SU-DHL-6 (cell line): ENCODE measurements around the gene C10orf71.

Experiments
- H2AFZ ChIP-seq: fragments of 200-600 bp; sonication (generic); 2 replicates; pipeline ENCODE4 v1.6.1; 2014; ENCODE audit warnings: low read depth, mild to moderate bottlenecking, moderate library complexity, mixed read lengths, antibody characterized with exemption, low read length; ENCODE audit not compliant: severe bottlenecking
- H3F3A ChIP-seq: fragments of 200-600 bp; shearing (Covaris generic); 2 replicates; pipeline ENCODE4 v1.6.0; 2016; ENCODE audit warnings: antibody characterized with exemption, mild to moderate bottlenecking; ENCODE audit not compliant: insufficient read depth
- H3K27ac ChIP-seq: fragments of 200-600 bp; sonication (generic); 2 replicates; pipeline ENCODE4 v1.5.1; 2016; ENCODE audit warnings: low read depth, mild to moderate bottlenecking, low read length, moderate library complexity, mixed read lengths
- H3K27me3 ChIP-seq: fragments of 200-600 bp; sonication (generic), shearing (Covaris generic); 2 replicates; pipeline ENCODE4 v1.6.0; 2014; ENCODE audit warnings: mild to moderate bottlenecking, low read length
- H3K36me3 ChIP-seq: fragments of 200-600 bp; sonication (generic); 2 replicates; pipeline ENCODE4 v1.6.1; 2014; ENCODE audit warnings: mild to moderate bottlenecking, low read length, mixed read lengths
- H3K4me2 ChIP-seq: fragments of 300-600, 200-600 bp; shearing (Covaris generic), sonication (generic); 2 replicates; pipeline ENCODE4 v1.6.0; 2014; ENCODE audit warnings: low read length, low read depth, mild to moderate bottlenecking; ENCODE audit not compliant: poor library complexity, severe bottlenecking
- H3K4me3 ChIP-seq: fragments of 200-600 bp; sonication (generic); 2 replicates; pipeline ENCODE4 v1.5.1; 2014; ENCODE audit warnings: antibody characterized with exemption, low read length, mild to moderate bottlenecking, mixed read lengths; ENCODE audit not compliant: insufficient read depth, poor library complexity, severe bottlenecking
- H3K79me2 ChIP-seq: fragments of 200-600 bp; sonication (generic); 2 replicates; pipeline ENCODE4 v1.6.1; 2014; ENCODE audit warnings: mild to moderate bottlenecking, low read length, moderate library complexity; ENCODE audit not compliant: insufficient read depth
- H3K9ac ChIP-seq: fragments of 200-600 bp; sonication (generic); 2 replicates; pipeline ENCODE4 v1.7.0; 2014; ENCODE audit warnings: mild to moderate bottlenecking, low read length
- H3K9me2 ChIP-seq: fragments of 200-600 bp; sonication (generic); replicated peaks from 2 replicates; pipeline ENCODE4 v1.6.1; 2014; ENCODE audit warnings: low read length; ENCODE audit not compliant: insufficient read depth
- H3K9me3 ChIP-seq: fragments of 200-600 bp; sonication (generic); 2 replicates; pipeline ENCODE4 v1.6.1; 2014; ENCODE audit warnings: low read length, mixed read lengths; ENCODE audit not compliant: insufficient read depth
- H4K20me1 ChIP-seq: fragments of 200-600 bp; sonication (generic); 2 replicates; pipeline ENCODE4 v1.6.1; 2014; ENCODE audit warnings: low read depth, mild to moderate bottlenecking, antibody characterized with exemption, low read length, moderate library complexity, mixed read lengths
- EZH2phosphoT487 ChIP-seq: fragments of 200-600 bp; sonication (generic), shearing (Covaris generic); conservative IDR thresholded peaks from 2 replicates; pipeline ENCODE4 v1.6.1; 2018; ENCODE audit warnings: mild to moderate bottlenecking, antibody characterized with exemption, low read length, moderate library complexity, mixed read lengths
- TF ChIP-seq, protein P1 (sequence below): fragments of 200-600 bp; sonication (generic); IDR thresholded peaks from one replicate; pipeline ENCODE4 v1.5.1; 2017; ENCODE audit warnings: antibody characterized with exemption, mild to moderate bottlenecking, low read length, moderate library complexity; ENCODE audit not compliant: insufficient read depth, poor library complexity, severe bottlenecking

Gene C10orf71

GRCh38 chr10:49322371-49323170 lies 23.6 kb downstream of the C10orf71 start:
- H3K79me2 ChIP-seq: no peaks in the 10 kb centered on the region
- H3K27ac ChIP-seq: no peak overlapping the region
- TF ChIP-seq, protein P1, sequence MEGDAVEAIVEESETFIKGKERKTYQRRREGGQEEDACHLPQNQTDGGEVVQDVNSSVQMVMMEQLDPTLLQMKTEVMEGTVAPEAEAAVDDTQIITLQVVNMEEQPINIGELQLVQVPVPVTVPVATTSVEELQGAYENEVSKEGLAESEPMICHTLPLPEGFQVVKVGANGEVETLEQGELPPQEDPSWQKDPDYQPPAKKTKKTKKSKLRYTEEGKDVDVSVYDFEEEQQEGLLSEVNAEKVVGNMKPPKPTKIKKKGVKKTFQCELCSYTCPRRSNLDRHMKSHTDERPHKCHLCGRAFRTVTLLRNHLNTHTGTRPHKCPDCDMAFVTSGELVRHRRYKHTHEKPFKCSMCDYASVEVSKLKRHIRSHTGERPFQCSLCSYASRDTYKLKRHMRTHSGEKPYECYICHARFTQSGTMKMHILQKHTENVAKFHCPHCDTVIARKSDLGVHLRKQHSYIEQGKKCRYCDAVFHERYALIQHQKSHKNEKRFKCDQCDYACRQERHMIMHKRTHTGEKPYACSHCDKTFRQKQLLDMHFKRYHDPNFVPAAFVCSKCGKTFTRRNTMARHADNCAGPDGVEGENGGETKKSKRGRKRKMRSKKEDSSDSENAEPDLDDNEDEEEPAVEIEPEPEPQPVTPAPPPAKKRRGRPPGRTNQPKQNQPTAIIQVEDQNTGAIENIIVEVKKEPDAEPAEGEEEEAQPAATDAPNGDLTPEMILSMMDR: no peak
- no peak for TF ChIP-seq EZH2phosphoT487
- no peak overlapping the region for H3K9ac ChIP-seq
- no peaks in the 10 kb centered on the region for H3K27me3 ChIP-seq
- no peaks in the 10 kb centered on the region for H3K9me3 ChIP-seq
- no peaks in the 10 kb centered on the region for H3K9me2 ChIP-seq
- H2AFZ ChIP-seq: no peak overlapping the region
- H4K20me1 ChIP-seq: no peaks in the 10 kb centered on the region
- H3K4me2 ChIP-seq: no peak overlapping the region
- no peak overlapping the region for H3K4me3 ChIP-seq
- H3K36me3 ChIP-seq: no peaks in the 10 kb centered on the region
- H3F3A ChIP-seq: no peaks in the 10 kb centered on the region

GRCh38 chr10:49323171-49323895 lies 24.4 kb downstream of the C10orf71 start:
- Histone ChIP-seq H3K36me3 (no peaks in the 10 kb centered on the region), H3K4me2 (no peak overlapping the region), H2AFZ (no peak overlapping the region), H3K79me2 (no peaks in the 10 kb centered on the region), H3K27me3 (no peaks in the 10 kb centered on the region), H4K20me1 (no peaks in the 10 kb centered on the region), H3K9me2 (no peaks in the 10 kb centered on the region), H3F3A (no peaks in the 10 kb centered on the region), H3K9ac (no peak overlapping the region), H3K9me3 (no peaks in the 10 kb centered on the region), H3K4me3 (no peak overlapping the region), H3K27ac (no peak overlapping the region)
- no peak for TF ChIP-seq EZH2phosphoT487
- TF ChIP-seq, protein P1: no peak

DNA sequence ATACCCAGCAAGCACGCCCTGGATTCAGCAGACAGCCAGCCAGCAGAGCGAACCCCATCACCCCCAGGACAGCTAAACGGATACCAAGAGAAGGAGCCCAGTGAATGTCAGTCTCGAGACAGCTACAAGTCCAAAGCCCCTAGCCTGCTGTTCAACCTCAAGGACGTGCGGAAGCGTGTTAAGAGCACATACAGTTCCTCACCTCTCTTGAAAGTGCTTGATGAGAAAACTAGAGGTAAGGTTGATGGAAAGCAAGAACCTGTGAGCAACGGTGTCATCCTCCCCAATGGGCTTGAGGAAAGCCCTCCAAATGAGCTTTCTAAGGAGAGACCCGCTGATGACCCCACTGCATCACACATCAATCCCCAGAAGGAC lies 24.9 kb downstream of the C10orf71 start:
- no peak overlapping the region for H3K27ac ChIP-seq
- no peak overlapping the region for H3K4me2 ChIP-seq
- no peak overlapping the region for H3K4me3 ChIP-seq
- H4K20me1 ChIP-seq: no peaks in the 10 kb centered on the region
- H3K36me3 ChIP-seq: no peaks in the 10 kb centered on the region
- no peaks in the 10 kb centered on the region for H3F3A ChIP-seq
- no peaks in the 10 kb centered on the region for H3K9me3 ChIP-seq
- H3K9me2 ChIP-seq: no peaks in the 10 kb centered on the region
- H3K9ac ChIP-seq: no peak overlapping the region
- no peaks in the 10 kb centered on the region for H3K79me2 ChIP-seq
- no peak overlapping the region for H2AFZ ChIP-seq
- no peaks in the 10 kb centered on the region for H3K27me3 ChIP-seq
- TF ChIP-seq, protein P1: no peak
- no peak for TF ChIP-seq EZH2phosphoT487
